ENCODE data around the gene PSMA2. TPM values are rescaled to one million over a fixed set of nuclear protein-coding genes. Genes with fewer than 3 reads are reported as not detected.

Gene PSMA2
- total RNA-seq, 1 experiment from 2014 or later = 175 TPM

- no peak overlapping the region for H3K4me3 ChIP-seq
- no peaks in the 10 kb centered on the region for H3K4me1 ChIP-seq (replicated peaks; ENCODE audit: insufficient read depth)
- intact Hi-C loops (cut with micrococcal nuclease; ENCODE audit: unreplicated experiment) = no loop called here
- TF ChIP-seq CTCF (conservative IDR thresholded peaks at IDR 0.05) = no peak
- TF ChIP-seq EZH2 (IDR thresholded peaks at IDR 0.05; ENCODE audit: low read depth) = no peak
- no peak for DNase-seq
- H3K9me3 ChIP-seq (ENCODE audit: insufficient read depth, low read depth) = no peaks in the 10 kb centered on the region
- ChIA-PET CTCF (no interaction called here), POLR2A (ENCODE audit: unreplicated experiment) (no interaction called here)
- H3K79me2 ChIP-seq (ENCODE audit: low read depth) = no peaks in the 10 kb centered on the region
- H3F3A ChIP-seq (ENCODE audit: insufficient read depth, low read depth) = no peaks in the 10 kb centered on the region
- peaks cover 45% of the 10 kb centered on the region for H3K27me3 ChIP-seq (ENCODE audit: insufficient read depth, low read depth)
- BruUV-seq (replicated peaks) = no TSS peak
- H2AFZ ChIP-seq = no peak overlapping the region
- H4K20me1 ChIP-seq (ENCODE audit: insufficient read depth) = no peaks in the 10 kb centered on the region
- no peaks in the 10 kb centered on the region for H3K36me3 ChIP-seq (ENCODE audit: low read depth)
- no peak overlapping the region for H3K4me2 ChIP-seq
- peaks cover 6% of the 10 kb centered on the region; the same call in 1 of the 2 replicates for H3K9me2 ChIP-seq (ENCODE audit: insufficient read depth)
- H3K27ac ChIP-seq = no peak overlapping the region
Measured at GRCh38 chr7:42959549-42959948, 27.6 kb upstream of the PSMA2 start.

GRCh38 chr7:42956062-42956461 is 24.1 kb upstream of the PSMA2 start:
- Histone ChIP-seq H3K9me2 (ENCODE audit: insufficient read depth) (peaks cover 6% of the 10 kb centered on the region; the same call in 1 of the 2 replicates), H3K4me1 (replicated peaks; ENCODE audit: insufficient read depth) (no peaks in the 10 kb centered on the region), H3K9me3 (ENCODE audit: insufficient read depth, low read depth) (no peaks in the 10 kb centered on the region), H3K36me3 (ENCODE audit: low read depth) (no peaks in the 10 kb centered on the region), H3K4me3 (no peak overlapping the region), H3F3A (ENCODE audit: insufficient read depth, low read depth) (no peaks in the 10 kb centered on the region), H3K4me2 (no peak overlapping the region), H3K27me3 (ENCODE audit: insufficient read depth, low read depth) (peaks cover 24% of the 10 kb centered on the region), H3K27ac (no peak overlapping the region), H3K79me2 (ENCODE audit: low read depth) (no peaks in the 10 kb centered on the region), H4K20me1 (ENCODE audit: insufficient read depth) (no peaks in the 10 kb centered on the region), H2AFZ (no peak overlapping the region)
- TF ChIP-seq CTCF (conservative IDR thresholded peaks at IDR 0.05) (no peak), EZH2 (IDR thresholded peaks at IDR 0.05; ENCODE audit: low read depth) (no peak)
- intact Hi-C loops (cut with micrococcal nuclease; ENCODE audit: unreplicated experiment) = no loop called here
- no TSS peak for BruUV-seq (replicated peaks)
- ChIA-PET POLR2A (ENCODE audit: unreplicated experiment) (interaction anchor here (0.7 kb wide), 1 partner anchor 24 kb away, joined by 3 read pairs; the partner anchor contains the start of genes MRPL32 and PSMA2), CTCF (no interaction called here)
- no peak for DNase-seq

- BruUV-seq (replicated peaks) = no TSS peak
- H3F3A ChIP-seq (ENCODE audit: insufficient read depth, low read depth) = no peaks in the 10 kb centered on the region
- intact Hi-C loops (cut with micrococcal nuclease; ENCODE audit: unreplicated experiment) = no loop called here
- DNase-seq = no peak
- no peak for TF ChIP-seq EZH2 (IDR thresholded peaks at IDR 0.05; ENCODE audit: low read depth)
- TF ChIP-seq CTCF (conservative IDR thresholded peaks at IDR 0.05) = no peak
- POLR2A ChIA-PET (ENCODE audit: unreplicated experiment) = no interaction called here
- peaks cover 10% of the 10 kb centered on the region; the same call in 1 of the 2 replicates for H3K27me3 ChIP-seq (ENCODE audit: insufficient read depth, low read depth)
- H3K27ac ChIP-seq = no peak overlapping the region
- H3K9me2 ChIP-seq (ENCODE audit: insufficient read depth) = peaks cover 6% of the 10 kb centered on the region; the same call in 1 of the 2 replicates
- no peaks in the 10 kb centered on the region for H3K79me2 ChIP-seq (ENCODE audit: low read depth)
- H3K4me3 ChIP-seq = no peak overlapping the region
- no peaks in the 10 kb centered on the region for H3K9me3 ChIP-seq (ENCODE audit: insufficient read depth, low read depth)
- H3K36me3 ChIP-seq (ENCODE audit: low read depth) = no peaks in the 10 kb centered on the region
- CTCF ChIA-PET = no interaction called here
- H3K4me1 ChIP-seq (replicated peaks; ENCODE audit: insufficient read depth) = no peaks in the 10 kb centered on the region
- no peaks in the 10 kb centered on the region for H4K20me1 ChIP-seq (ENCODE audit: insufficient read depth)
- no peak overlapping the region for H3K4me2 ChIP-seq
- H2AFZ ChIP-seq = no peak overlapping the region
Measured at GRCh38 chr7:42953994-42954393, 22.0 kb upstream of the PSMA2 start.

Data from PC-9 (cell line).